Gastrocnemius medialis (tissue), 4 donors: Measurements from ENCODE around the gene HIF1A.

Experiments used
- POLR2A ChIP-seq, 2 donors: fragments of 450-650 bp; IDR thresholded peaks; one replicate each; pipeline ENCODE4 v1.6.1; 2017; ENCODE audit warnings: antibody characterized with exemption in 2 of 2, mild to moderate bottlenecking in 2 of 2, moderate library complexity in 2 of 2
- TF ChIP-seq, protein P1 (sequence below), 5 experiments: fragments of 450-650 bp in 3 of 5; fragments of 200-600 bp in 2 of 5; sonication (generic) in 2 of 5; IDR thresholded peaks in 4 of 5; conservative IDR thresholded peaks in 1 of 5; 1 replicate in 4 of 5; 2 replicates in 1 of 5; pipeline ENCODE4 v1.5.1; 2016 to 2019; ENCODE audit warnings: antibody characterized with exemption in 5 of 5, mild to moderate bottlenecking in 3 of 5, moderate library complexity in 3 of 5

DNA sequence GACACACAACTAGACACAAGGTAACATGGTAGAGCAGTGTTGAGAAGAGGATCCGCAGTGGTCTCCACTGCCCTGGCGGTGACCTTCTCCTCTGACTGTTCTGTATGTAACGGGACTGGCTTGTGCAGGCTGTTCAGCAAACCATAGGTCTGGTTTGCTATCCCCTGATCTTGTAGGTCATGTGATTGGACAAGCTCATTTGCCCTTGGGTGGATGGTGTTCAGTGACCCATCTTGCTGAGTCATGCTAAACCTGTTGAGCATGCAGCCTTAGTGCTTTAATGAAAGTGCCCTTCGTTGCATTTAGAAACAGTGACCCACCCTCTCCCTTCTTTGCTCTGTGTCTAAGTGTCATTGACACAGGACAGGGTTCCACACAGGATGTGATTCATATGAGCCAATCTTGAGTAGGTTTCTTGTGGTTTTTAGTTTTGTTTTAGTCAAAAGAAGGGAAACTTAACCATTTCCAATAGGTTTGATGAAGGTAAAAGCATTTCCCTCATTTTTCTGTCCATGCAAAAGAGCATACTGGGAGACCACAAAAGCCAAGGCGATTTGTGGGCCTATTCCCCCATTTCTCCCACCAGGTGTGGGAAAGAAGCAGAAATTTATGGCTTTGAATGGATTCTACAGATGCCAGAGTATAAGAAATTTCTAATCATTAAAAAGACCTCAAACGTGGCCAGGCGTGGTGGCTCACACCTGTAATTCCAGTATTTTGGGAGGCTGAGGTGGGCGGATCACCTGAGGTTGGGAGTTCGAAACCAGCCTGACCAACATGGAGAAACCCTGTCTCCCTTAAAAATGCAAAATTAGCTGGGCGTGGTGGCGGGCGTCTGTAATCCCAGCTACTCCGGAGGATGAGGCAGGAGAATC is 32.6 kb upstream of the HIF1A start:
- TF ChIP-seq POLR2A (IDR thresholded peaks at IDR 0.05), result no peak
- TF ChIP-seq, protein P1, sequence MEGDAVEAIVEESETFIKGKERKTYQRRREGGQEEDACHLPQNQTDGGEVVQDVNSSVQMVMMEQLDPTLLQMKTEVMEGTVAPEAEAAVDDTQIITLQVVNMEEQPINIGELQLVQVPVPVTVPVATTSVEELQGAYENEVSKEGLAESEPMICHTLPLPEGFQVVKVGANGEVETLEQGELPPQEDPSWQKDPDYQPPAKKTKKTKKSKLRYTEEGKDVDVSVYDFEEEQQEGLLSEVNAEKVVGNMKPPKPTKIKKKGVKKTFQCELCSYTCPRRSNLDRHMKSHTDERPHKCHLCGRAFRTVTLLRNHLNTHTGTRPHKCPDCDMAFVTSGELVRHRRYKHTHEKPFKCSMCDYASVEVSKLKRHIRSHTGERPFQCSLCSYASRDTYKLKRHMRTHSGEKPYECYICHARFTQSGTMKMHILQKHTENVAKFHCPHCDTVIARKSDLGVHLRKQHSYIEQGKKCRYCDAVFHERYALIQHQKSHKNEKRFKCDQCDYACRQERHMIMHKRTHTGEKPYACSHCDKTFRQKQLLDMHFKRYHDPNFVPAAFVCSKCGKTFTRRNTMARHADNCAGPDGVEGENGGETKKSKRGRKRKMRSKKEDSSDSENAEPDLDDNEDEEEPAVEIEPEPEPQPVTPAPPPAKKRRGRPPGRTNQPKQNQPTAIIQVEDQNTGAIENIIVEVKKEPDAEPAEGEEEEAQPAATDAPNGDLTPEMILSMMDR (IDR thresholded peaks at IDR 0.05 in 4 of 5, conservative IDR thresholded peaks at IDR 0.05 in 1 of 5), result no peak
